Suppressor macrophage treated with lipopolysaccharide for 4 hours (primary cell): ENCODE data around the gene TMEM121.

ENCODE experiments used
- DNase-seq: peaks from one replicate; pipeline ENCODE4 v3.0.0-alpha.2; 2020

Gene TMEM121

GRCh38 chr14:105498430-105499255 is 27.7 kb upstream of the TMEM121 start:
- no peak for DNase-seq

GRCh38 chr14:105499256-105500035 is 26.9 kb upstream of the TMEM121 start:
- no peak for DNase-seq

DNA sequence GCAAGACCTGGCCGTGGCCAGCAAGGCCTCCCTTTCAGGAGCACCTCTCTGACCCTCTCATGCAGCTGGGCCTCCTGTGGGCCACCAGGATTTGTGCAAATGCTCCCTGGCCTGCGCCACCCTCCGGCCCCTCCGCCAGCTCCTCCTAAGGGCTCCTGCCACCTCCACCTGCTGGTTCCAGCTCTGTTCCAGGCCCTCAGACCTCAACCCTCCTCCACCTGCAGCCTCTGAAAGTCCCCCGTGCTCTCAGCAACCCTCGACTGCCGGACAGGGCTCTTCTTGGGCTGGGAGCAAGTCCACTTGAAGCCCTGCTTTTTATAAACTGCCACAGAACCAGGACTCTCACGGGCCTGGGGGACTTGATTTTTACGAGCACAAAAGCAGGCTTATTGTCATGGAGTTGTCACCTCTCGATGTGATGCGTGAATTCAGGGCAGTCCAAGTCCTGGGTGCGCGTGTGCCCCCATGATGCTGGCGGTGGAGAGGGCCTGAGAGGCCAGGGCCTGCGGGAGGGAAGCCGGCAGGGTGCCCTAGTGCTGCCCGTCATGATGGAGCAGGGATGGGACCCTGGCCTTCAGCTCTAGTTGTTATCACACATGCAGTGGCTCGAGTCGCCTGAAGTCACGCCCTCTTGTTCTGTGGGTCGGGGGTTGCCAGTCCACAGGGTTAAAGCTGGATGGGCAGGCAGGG is 26.2 kb upstream of the TMEM121 start:
- DNase-seq: no peak

DNA sequence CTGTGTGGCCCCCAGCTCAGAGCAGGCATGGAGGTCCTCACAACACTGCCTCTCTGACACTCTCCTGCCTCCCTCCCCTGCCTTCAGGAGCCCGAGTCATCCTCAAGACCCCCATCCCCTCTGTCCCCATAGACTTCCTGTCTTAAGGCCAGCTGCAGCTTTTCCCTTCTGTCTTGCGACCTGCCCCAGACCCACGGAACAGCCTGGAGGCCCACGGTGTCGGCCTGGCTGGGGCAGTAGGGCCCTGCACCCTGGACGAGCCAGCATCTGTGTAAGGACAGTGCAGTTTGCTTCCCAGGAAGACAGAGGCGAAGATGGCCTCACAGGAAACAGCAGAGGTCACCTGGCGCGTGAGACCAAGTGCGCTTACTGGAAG is 25.7 kb upstream of the TMEM121 start:
- no peak for DNase-seq

GRCh38 chr14:105501504-105502291 is 24.7 kb upstream of the TMEM121 start:
- no peak for DNase-seq

DNA sequence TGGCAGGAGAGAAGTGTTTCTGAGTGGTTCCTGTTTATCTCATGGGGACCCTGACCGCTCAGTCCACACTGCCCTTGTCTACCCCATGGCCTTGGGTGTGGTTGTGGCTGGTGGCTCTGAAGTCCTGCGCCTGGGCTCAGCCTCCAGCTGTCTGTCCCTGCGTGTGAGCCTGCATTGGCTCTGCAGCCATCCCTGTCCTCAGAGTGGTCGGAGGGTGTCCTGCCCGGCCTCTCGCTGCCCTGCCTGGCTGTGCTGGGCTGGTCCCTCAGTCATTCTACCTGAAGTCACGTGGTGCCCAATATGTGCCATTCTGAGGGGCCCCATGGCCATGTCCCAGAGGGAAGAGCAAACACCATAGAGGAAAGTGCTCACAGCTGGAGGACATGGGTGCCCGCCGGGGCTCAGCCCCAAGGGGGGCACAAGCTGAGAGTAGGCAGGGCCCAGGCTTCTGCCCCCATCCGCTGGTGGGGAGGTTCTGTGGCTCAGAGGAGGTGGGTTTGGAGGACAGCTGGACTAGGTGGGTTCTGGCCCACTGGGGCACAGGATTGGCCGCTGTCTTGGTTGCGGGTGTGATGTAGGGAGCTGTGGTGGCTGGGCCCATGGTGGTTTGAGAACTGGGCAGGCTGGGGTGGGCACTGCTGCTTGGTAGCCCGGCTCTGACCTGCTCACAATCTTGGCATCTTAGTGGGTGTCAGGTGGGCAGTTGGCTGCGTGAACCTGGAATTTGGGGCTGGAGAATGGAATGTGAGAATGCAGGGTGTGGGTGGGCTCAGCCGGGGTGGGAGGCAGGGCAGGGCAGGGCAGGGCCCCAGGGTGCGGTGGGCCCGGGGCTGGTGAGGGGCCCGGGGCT is 23.7 kb upstream of the TMEM121 start:
- no peak for DNase-seq

DNA sequence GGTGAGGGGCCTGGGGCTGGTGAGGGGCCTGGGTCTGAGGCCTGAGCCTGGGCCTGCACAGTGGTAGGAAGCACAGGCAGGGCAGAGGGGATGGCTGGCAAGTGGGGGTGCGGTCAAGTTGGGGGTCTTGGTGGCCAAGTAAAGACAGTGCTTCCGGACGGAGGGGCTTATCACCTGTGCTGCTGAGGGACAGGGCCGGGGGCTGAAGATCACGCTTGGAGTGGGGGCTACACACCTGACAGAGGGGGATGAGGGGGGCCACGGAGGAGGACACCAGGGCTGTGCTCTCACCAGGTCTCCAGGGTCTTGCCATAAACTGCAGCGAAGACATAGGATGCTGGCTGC is 23.1 kb upstream of the TMEM121 start:
- DNase-seq: no peak

DNA sequence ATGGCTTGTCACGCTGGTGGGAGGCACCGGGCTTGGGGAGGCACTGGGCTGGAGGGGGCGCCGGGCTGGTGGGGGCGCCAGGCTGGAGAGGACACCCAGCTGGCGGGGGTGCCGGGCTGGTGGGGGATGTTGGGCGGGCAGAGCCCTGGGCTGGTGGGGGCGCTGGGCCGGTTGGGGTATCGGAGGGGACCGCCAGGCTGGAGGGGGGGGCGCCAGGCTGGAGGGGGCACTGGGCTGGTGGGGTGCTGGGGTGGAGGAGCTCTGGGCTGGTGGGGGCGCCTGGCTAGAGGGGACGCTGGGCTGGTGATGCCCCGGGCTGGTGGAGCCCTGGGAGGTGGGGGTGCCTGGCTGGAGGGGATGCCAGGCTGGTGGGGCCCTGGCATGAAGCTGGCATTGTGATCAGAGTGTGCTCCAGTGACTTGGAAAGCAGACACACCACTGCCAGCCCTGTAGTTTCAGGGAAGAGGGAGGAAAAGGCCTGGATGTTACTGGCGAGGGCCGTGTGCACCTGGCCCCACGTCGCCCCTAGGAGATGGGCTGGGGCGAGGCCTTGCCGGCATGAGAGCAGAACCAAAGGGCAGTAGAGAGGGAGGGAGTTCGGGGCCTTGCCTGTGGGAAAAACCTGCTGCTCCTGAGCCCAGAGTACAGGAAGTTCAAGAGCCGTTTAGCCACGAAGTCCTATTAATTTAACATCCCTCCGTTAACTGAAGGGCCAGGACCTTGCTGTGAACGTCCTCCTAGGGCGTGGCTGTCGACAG is 22.3 kb upstream of the TMEM121 start:
- DNase-seq: no peak

DNA sequence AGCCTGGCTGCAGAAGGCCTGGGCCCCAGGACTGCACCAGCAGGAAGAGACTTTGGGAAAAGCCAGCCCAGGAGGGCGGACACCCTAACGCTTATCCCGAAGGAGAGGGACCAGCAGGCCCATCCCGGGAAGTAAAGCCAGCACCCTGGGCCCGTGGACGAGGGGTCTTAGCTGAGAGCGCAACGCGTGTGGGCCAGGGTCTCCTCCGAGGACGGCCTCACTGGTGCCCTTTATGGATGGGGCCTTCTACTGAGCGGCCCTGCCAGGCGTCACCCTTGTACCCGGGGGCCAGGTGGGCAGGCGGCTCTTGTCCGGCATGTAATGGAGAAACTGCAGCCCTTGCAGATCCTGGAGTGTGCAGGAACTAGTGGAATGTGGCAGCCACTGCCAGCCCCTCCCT is 21.3 kb upstream of the TMEM121 start:
- DNase-seq: no peak

- no peak for DNase-seq
Observed at GRCh38 chr14:105507247-105507646, 19.1 kb upstream of the TMEM121 start.

DNA sequence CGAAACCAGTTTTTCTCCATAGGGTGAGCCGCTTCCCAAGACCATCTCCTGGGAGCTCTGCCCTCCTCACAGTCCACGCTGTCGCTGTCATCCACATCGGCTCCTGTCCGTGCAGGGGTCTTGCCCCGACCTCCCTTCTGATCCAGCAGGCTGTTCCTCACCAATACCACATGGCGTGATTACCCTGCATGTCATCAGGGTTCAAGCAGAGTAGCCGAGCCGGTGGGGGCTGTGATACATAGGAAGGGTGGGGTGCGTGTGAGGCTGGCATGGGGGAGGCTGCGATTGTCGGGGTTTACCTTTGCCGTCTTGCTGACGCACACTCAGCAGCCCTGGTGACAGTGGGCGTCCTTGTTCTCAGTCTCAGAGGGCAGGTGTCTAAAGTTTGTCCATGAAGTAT is 18.3 kb upstream of the TMEM121 start:
- no peak for DNase-seq

DNA sequence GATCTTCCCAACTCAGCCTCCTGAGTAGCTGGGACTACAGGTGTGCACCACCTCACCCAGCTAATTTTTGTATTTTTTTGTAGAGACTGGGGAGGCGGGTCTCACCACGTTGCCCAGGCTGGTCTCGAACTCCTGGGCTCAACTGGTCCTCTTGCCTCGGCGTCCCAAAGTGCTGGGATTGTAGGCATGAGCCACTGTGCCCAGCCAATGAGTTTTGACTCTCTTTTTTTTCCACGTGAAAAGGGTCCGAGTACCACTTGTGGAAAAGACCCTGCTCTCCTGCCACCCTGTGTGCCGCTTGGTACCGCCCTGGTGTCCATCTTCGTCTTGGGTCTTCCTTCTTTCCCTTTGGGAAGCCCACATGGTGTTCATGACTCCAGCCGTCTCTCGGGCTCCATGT is 17.8 kb upstream of the TMEM121 start:
- DNase-seq: no peak

DNA sequence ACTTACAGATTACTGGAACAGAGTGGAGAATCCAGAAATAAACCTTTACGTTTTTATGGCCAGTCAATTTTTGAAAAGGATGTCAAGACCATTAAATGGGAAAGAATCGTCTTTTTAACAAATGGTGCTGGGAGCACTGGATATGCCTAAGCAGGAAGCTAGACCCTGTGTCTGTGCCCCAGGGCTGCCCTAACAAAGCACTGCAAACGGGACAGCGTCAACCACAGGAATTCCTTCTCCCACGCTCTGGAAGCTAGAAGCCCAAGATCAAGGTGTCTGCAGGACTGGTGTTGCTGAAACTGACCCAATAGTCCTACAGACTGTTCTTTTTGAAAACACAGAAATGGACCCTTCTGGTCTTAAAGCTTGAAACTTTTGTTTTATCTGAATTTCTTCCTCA is 9.3 kb upstream of the TMEM121 start:
- DNase-seq: no peak

- DNase-seq: no peak
Observed at GRCh38 chr14:105519946-105520698, 6.3 kb upstream of the TMEM121 start.

- DNase-seq: no peak
Observed at GRCh38 chr14:105525326-105525725, 1.1 kb upstream of the TMEM121 start.

GRCh38 chr14:105526776-105527380 is 495 bp downstream of the TMEM121 start:
- no peak for DNase-seq

- no peak for DNase-seq
Observed at GRCh38 chr14:105527381-105527825, 1.0 kb downstream of the TMEM121 start.

- DNase-seq: peak; percentile 84
Observed at GRCh38 chr14:105527826-105528585, 1.6 kb downstream of the TMEM121 start.
